GM12865 (cell line): Measurements from ENCODE around the gene RRN3.
"Not testable (repeated sequence)": the region's sequence is repeated elsewhere in the genome, so short reads cannot be mapped to it uniquely, and the experiment has no call there.

Experiments
- DNase-seq: peaks from one replicate; pipeline ENCODE4 v3.0.0; 2010; ENCODE audit warnings: low read depth
- H3K4me3 ChIP-seq: 2 replicates; pipeline ENCODE4 v1.5.1; 2011; ENCODE audit warnings: mild to moderate bottlenecking, low read depth, low read length, control low read depth
- TF ChIP-seq, protein P1 (sequence below): IDR thresholded peaks from 2 replicates; pipeline ENCODE4 v1.5.1; 2011; ENCODE audit warnings: low read length, control low read depth, low read depth, inconsistent platforms; ENCODE audit not compliant: insufficient read depth; ENCODE audit errors: missing control alignments

RRN3 gene

DNA sequence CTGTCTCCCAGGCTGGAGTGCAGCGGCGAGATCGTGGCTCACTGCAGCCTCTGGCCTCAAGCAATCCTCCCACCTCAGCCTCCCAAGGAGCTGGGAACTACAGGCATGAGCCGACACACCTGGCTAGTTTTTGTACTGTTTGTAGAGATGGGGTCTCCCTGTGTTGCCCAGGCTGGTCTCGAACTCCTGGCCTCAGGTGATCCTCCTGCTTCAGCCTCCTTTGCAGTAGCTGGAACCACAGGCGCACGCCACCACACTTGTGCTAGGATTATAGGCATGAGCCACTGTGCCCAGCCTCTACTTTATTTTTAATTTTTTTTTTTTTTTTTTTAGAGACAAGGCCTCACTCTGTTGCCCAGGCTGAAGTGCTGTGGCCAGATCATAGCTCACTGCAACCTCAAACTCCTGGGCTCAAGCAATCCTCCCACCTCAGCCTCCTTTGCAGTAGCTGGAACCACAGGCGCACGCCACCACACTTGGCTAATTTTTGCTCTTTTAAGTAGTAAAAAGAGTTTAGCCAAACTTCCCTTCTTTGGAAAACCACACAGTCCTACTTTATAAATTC, 42.6 kb downstream of the RRN3 start:
- TF ChIP-seq, protein P1, sequence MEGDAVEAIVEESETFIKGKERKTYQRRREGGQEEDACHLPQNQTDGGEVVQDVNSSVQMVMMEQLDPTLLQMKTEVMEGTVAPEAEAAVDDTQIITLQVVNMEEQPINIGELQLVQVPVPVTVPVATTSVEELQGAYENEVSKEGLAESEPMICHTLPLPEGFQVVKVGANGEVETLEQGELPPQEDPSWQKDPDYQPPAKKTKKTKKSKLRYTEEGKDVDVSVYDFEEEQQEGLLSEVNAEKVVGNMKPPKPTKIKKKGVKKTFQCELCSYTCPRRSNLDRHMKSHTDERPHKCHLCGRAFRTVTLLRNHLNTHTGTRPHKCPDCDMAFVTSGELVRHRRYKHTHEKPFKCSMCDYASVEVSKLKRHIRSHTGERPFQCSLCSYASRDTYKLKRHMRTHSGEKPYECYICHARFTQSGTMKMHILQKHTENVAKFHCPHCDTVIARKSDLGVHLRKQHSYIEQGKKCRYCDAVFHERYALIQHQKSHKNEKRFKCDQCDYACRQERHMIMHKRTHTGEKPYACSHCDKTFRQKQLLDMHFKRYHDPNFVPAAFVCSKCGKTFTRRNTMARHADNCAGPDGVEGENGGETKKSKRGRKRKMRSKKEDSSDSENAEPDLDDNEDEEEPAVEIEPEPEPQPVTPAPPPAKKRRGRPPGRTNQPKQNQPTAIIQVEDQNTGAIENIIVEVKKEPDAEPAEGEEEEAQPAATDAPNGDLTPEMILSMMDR, result no peak
- no peak for DNase-seq
- H3K4me3 ChIP-seq, result no peak overlapping the region

DNA sequence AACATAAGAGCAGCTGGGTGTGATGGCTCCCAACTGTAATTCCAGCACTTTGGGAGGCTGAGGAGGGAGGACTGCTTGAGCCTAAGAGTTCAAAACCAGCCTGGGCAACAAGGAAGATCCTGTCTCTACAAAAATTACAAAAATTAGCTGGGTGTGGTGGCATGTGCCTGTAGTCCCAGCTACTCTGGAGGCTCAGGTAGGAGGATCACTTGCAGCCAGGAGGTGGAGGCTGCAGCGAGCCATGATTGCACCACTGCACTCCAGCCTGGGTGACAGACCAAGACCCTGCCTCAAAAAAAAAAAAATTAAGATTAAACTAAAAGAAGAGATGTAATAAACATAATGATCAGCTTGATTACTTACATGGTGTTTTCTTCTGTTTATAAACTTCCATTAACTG, 43.6 kb downstream of the RRN3 start:
- H3K4me3 ChIP-seq, DNase-seq: not testable (repeated sequence)

DNA sequence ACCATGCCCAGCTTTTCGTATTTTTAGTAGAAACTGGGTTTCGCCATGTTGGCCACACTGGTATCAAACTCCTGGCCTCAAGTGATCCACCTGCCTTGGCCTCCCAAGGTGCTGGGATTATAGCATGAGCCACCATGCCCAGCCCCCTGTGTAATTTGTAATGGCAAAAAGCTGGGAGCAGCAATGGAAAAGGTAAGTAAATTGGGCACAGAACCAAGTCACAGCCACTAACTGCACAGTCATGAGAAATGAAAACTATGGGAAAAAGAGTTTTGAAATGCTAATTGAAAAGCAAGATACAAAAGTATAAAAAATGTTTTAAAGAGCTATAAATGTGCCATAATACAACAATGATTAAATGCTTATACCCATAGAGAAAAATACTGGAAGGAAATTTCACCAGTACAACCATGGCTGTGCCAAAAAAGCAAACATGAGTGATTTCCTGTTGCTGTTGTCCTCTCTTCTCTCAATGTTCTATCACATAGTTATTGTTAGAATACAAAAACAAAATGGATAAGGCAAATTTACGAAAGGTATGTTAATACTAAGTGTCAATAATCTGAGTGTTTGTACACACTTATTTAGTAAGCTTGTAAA, 44.4 kb downstream of the RRN3 start:
- TF ChIP-seq, protein P1, result no peak
- H3K4me3 ChIP-seq, result no peak overlapping the region
- DNase-seq, result no peak

DNA sequence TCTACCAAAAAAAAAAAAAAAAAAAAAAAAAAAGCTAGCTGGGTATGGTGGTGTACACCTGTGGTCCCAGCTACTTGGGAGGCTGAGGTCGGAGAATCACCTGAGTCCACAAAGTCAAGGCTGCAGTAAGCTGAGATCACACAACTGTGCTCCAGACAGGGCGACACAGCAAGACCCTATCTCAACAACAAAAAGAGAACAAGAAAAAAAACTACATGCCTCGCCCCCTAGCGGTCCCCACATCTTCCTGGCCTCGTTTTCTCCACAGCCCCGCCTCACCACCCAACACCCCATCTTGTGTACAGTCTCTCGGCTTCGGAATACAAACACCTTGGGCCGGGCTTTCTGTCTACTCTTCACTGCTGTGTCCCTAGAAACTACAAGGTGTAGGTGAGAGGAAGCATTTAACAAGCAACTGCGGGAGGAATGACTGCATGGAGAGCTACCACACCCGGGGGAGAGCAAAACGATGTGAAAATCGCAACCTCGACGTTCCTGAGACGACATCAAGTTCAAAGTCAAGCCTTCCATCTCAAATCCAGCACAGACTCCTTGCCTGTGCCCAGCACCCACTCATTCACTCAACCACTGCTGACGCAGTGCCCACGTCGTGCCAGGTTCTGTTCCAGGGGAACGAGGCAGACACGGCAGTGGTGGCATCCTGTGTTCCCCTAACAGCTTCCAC, 47.2 kb downstream of the RRN3 start:
- TF ChIP-seq, protein P1, result no peak
- no peak for DNase-seq
- H3K4me3 ChIP-seq, result no peak overlapping the region

DNA sequence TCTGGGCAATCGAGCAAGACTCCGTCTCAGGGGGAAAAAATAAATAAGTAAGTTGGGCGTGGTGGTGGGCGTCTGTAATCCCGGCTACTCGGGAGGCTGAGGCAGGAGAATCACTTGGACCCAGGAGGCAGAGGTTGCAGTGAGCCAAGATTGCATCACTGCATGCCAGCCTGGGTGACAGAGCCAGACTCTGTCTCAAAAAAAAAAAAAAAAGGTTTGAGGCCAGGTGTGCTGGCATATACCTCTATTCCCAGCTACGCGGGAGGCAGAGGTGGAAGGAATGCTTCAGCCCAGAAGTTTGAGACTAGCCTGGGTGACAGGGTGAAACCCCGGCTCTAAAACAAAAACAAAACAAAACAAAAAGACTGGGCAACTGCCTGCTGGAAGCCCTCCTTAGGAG, 48.8 kb downstream of the RRN3 start:
- not testable (repeated sequence) for H3K4me3 ChIP-seq

DNA sequence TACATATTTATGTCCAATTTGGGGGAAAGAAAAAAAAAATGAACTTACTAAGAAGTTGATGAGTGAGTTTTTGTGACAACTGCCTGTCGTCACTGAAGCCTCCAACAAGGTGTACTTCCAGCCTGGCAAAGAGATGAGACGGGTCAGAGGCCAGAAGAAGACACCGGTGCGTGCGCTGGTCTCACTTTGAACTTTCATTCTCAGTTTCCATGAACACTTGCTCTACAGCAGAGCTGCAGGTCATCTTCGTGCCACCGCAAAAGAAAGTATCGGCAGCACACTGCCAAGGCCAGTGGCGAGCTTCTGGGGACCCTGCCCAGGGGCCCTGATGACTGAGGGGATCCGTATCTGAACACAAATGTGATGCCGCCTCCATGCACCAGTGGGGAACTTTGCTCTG, 49.8 kb downstream of the RRN3 start:
- TF ChIP-seq, protein P1, result no peak
- DNase-seq, result no peak
- H3K4me3 ChIP-seq, result no peak overlapping the region

More for the DNA sequence above, 48.8 kb downstream of the RRN3 start:
- not testable (repeated sequence) for DNase-seq

DNA sequence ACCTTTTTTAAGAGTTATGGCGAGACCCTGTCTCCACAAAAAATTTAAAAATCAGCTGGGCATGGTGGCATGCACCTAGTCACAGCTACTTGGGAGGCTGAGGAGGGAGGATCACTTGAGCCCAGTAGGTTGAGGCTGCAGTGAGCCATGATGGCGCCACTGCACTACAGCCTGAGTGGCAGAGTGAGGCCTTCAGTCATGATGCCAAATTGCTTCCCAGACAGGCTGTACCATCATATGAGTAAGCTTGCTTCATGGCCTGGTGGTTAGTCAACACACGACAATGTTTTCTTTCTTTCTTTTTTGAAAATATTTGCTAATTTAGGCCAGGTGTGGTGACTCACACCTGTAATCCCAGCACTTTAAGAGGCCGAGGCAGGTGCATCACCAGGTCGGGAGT, 50.7 kb downstream of the RRN3 start:
- DNase-seq, result no peak
- TF ChIP-seq, protein P1, result no peak
- H3K4me3 ChIP-seq, result no peak overlapping the region
